HEK293 (cell line): ENCODE measurements around the gene PPP2R5D.

Experiments used
- HOXD13 ChIP-seq: sonication (generic); formaldehyde crosslinking; IDR thresholded peaks from 2 replicates; pipeline ENCODE4 v1.8.0; 2022; ENCODE audit warnings: missing genetic modification reagents, borderline replicate concordance
- IKZF3 ChIP-seq: fragments of 450-650 bp; IDR thresholded peaks from 2 replicates; pipeline ENCODE4 v1.5.0; 2018; ENCODE audit warnings: missing biosample characterization, mild to moderate bottlenecking, missing genetic modification characterization, moderate library complexity
- INSM2 ChIP-seq: fragments of 450-650 bp; formaldehyde crosslinking; IDR thresholded peaks from 2 replicates; pipeline ENCODE4 v1.5.1; 2016; ENCODE audit warnings: missing biosample characterization, missing genetic modification characterization
- KLF16 ChIP-seq: fragments of 450-650 bp; formaldehyde crosslinking; IDR thresholded peaks from 2 replicates; pipeline ENCODE4 v1.5.1; 2017; ENCODE audit warnings: missing biosample characterization, missing genetic modification characterization
- KLF7 ChIP-seq: fragments of 450-650 bp; formaldehyde crosslinking; IDR thresholded peaks from 2 replicates; pipeline ENCODE4 v1.5.1; 2016; ENCODE audit warnings: missing biosample characterization, missing genetic modification characterization, borderline replicate concordance
- KLF8 ChIP-seq: fragments of 450-650 bp; formaldehyde crosslinking; IDR thresholded peaks from 2 replicates; pipeline ENCODE4 v1.5.1; 2016; ENCODE audit warnings: missing biosample characterization, missing genetic modification characterization
- MYNN ChIP-seq: fragments of 450-650 bp; formaldehyde crosslinking; IDR thresholded peaks from 2 replicates; pipeline ENCODE4 v1.5.1; 2016; ENCODE audit warnings: missing biosample characterization, missing genetic modification characterization, borderline replicate concordance
- MZF1 ChIP-seq: fragments of 450-650 bp; formaldehyde crosslinking; IDR thresholded peaks from 2 replicates; pipeline ENCODE4 v1.5.1; 2017; ENCODE audit warnings: missing biosample characterization, missing genetic modification characterization, borderline replicate concordance
- PATZ1 ChIP-seq: fragments of 450-650 bp; formaldehyde crosslinking; IDR thresholded peaks from 2 replicates; pipeline ENCODE4 v1.5.1; 2016; ENCODE audit warnings: missing biosample characterization, missing genetic modification characterization
- PBX3 ChIP-seq: sonication (generic); formaldehyde crosslinking; IDR thresholded peaks from 2 replicates; pipeline ENCODE4 v1.8.1; 2022; ENCODE audit warnings: mild to moderate bottlenecking, moderate library complexity, missing genetic modification reagents
- SALL2 ChIP-seq: fragments of 450-650 bp; formaldehyde crosslinking; IDR thresholded peaks from 2 replicates; pipeline ENCODE4 v1.5.0; 2017; ENCODE audit warnings: missing biosample characterization, mild to moderate bottlenecking, missing genetic modification characterization, borderline replicate concordance
- ZBTB10 ChIP-seq: fragments of 450-650 bp; formaldehyde crosslinking; IDR thresholded peaks from 2 replicates; pipeline ENCODE4 v1.5.1; 2016; ENCODE audit warnings: missing biosample characterization, missing genetic modification characterization
- ZBTB26 ChIP-seq: fragments of 450-650 bp; formaldehyde crosslinking; optimal IDR thresholded peaks from 2 replicates; pipeline ENCODE3; 2016; ENCODE audit warnings: missing biosample characterization, mild to moderate bottlenecking, missing genetic modification characterization
- ZBTB48 ChIP-seq: fragments of 450-650 bp; formaldehyde crosslinking; IDR thresholded peaks from 2 replicates; pipeline ENCODE4 v1.5.1; 2016; ENCODE audit warnings: missing biosample characterization, missing genetic modification characterization
- ZFP37 ChIP-seq: fragments of 450-650 bp; formaldehyde crosslinking; IDR thresholded peaks from 2 replicates; pipeline ENCODE4 v1.5.1; 2016; ENCODE audit warnings: missing biosample characterization, missing genetic modification characterization
- ZNF121 ChIP-seq: fragments of 450-650 bp; formaldehyde crosslinking; IDR thresholded peaks from 2 replicates; pipeline ENCODE4 v1.5.1; 2016; ENCODE audit warnings: missing biosample characterization, missing genetic modification characterization
- ZNF280C ChIP-seq: fragments of 450-650 bp; formaldehyde crosslinking; IDR thresholded peaks from 2 replicates; pipeline ENCODE4 v1.5.1; 2016; ENCODE audit warnings: missing biosample characterization, missing genetic modification characterization
- ZNF302 ChIP-seq: fragments of 450-650 bp; formaldehyde crosslinking; IDR thresholded peaks from 2 replicates; pipeline ENCODE4 v1.5.1; 2016; ENCODE audit warnings: missing biosample characterization, missing genetic modification characterization, low read depth
- ZNF391 ChIP-seq: fragments of 450-650 bp; formaldehyde crosslinking; IDR thresholded peaks from 2 replicates; pipeline ENCODE4 v1.5.1; 2016; ENCODE audit warnings: low read depth, missing biosample characterization, missing genetic modification characterization, borderline replicate concordance
- ZNF449 ChIP-seq: fragments of 450-650 bp; formaldehyde crosslinking; IDR thresholded peaks from 2 replicates; pipeline ENCODE4 v1.5.1; 2017; ENCODE audit warnings: missing biosample characterization, mild to moderate bottlenecking, missing genetic modification characterization, moderate library complexity
- ZNF768 ChIP-seq: fragments of 450-650 bp; formaldehyde crosslinking; IDR thresholded peaks from 2 replicates; pipeline ENCODE4 v1.5.1; 2018; ENCODE audit warnings: missing biosample characterization, mild to moderate bottlenecking, missing genetic modification characterization
- ZSCAN18 ChIP-seq: fragments of 450-650 bp; formaldehyde crosslinking; IDR thresholded peaks from 2 replicates; pipeline ENCODE4 v1.5.1; 2016; ENCODE audit warnings: missing biosample characterization, missing genetic modification characterization

PPP2R5D gene

GRCh38 chr6:43013097-43013842 lies 28.9 kb downstream of the PPP2R5D start (continued):
- TF ChIP-seq PBX3 (CRISPR knock-in tag), result no peak
- no peak for TF ChIP-seq ZBTB26
- 0 out of 2 replicates have a peak, but pooled peaks have one; percentile 19 for TF ChIP-seq INSM2 (tag by site-specific recombination)
- peak; percentile 56; the same call in 1 of the 2 replicates for TF ChIP-seq KLF7 (tag by site-specific recombination)
- 0 out of 2 replicates have a peak, but pooled peaks have one; percentile 62 for TF ChIP-seq ZNF391 (tag by site-specific recombination)
- TF ChIP-seq PATZ1 (tag by site-specific recombination), result peak; percentile 85
- TF ChIP-seq KLF16 (tag by site-specific recombination), result peak; percentile 64; the same call in 1 of the 2 replicates
- TF ChIP-seq ZNF121, result no peak
- TF ChIP-seq ZFP37 (tag by site-specific recombination), result 0 out of 2 replicates have a peak, but pooled peaks have one; percentile 55
- TF ChIP-seq MYNN (tag by site-specific recombination), result no peak
- TF ChIP-seq ZNF768 (tag by site-specific recombination), result no peak
- TF ChIP-seq ZBTB10, result peak; percentile 94
- TF ChIP-seq ZNF302 (tag by site-specific recombination), result no peak
- no peak for TF ChIP-seq IKZF3 (tag by site-specific recombination)
- TF ChIP-seq ZSCAN18, result no peak
- TF ChIP-seq MZF1 (tag by site-specific recombination), result no peak
- TF ChIP-seq KLF8 (tag by site-specific recombination), result no peak; the same call in 1 of the 2 replicates
- TF ChIP-seq HOXD13 (CRISPR knock-in tag), result no peak
- peak; percentile 95 for TF ChIP-seq ZNF449 (tag by site-specific recombination)
- 0 out of 2 replicates have a peak, but pooled peaks have one; percentile 54 for TF ChIP-seq ZBTB48 (tag by site-specific recombination)
- no peak for TF ChIP-seq SALL2 (tag by site-specific recombination)
- TF ChIP-seq ZNF280C (tag by site-specific recombination), result no peak
